SK-N-MC (cell line): Measurements from ENCODE around the gene PPEF2.
"Not testable (repeated sequence)": the region's sequence is repeated elsewhere in the genome, so short reads cannot be mapped to it uniquely, and the experiment has no call there.

Experiments
- DNase-seq: peaks from one replicate; pipeline ENCODE4 v3.0.0-alpha.2; 2011; ENCODE audit warnings: low read depth, low spot score
- H3K27ac ChIP-seq: fragments of 200-600 bp; sonication (generic); 2 replicates; pipeline ENCODE4 v1.5.1; 2016; ENCODE audit warnings: mixed run types
- H3K36me3 ChIP-seq: fragments of 200-600 bp; sonication (generic); 2 replicates; pipeline ENCODE4 v1.6.1; 2017; ENCODE audit warnings: antibody characterized with exemption, low read length, mixed read lengths; ENCODE audit not compliant: insufficient read depth
- H3K4me3 ChIP-seq: fragments of 200-600 bp; sonication (generic); 2 replicates; pipeline ENCODE4 v1.5.1; 2016
- H3K9ac ChIP-seq: fragments of 200-600 bp; sonication (generic); 2 replicates; pipeline ENCODE4 v1.8.0; 2017; ENCODE audit warnings: mixed run types, mixed read lengths; ENCODE audit not compliant: insufficient read length
- H3K9me3 ChIP-seq: fragments of 200-600 bp; sonication (generic); 2 replicates; pipeline ENCODE4 v1.6.1; 2017; ENCODE audit warnings: low read depth, mild to moderate bottlenecking, antibody characterized with exemption, low read length, moderate library complexity, mixed read lengths
- EZH2 ChIP-seq: fragments of 200-600 bp; sonication (generic); IDR thresholded peaks from one replicate; pipeline ENCODE4 v1.6.1; 2017; ENCODE audit warnings: antibody characterized with exemption
- FOXP2 ChIP-seq: optimal IDR thresholded peaks from 2 replicates; pipeline ENCODE3; 2011; ENCODE audit warnings: mild to moderate bottlenecking, moderate library complexity; ENCODE audit not compliant: insufficient read depth; ENCODE audit errors: extremely low read length, control extremely low read depth
- POLR2AphosphoS5 ChIP-seq: IDR thresholded peaks from 2 replicates; pipeline ENCODE4 v1.6.1; 2012; ENCODE audit warnings: mild to moderate bottlenecking, low read depth, low read length, borderline replicate concordance

Gene PPEF2, protein sequence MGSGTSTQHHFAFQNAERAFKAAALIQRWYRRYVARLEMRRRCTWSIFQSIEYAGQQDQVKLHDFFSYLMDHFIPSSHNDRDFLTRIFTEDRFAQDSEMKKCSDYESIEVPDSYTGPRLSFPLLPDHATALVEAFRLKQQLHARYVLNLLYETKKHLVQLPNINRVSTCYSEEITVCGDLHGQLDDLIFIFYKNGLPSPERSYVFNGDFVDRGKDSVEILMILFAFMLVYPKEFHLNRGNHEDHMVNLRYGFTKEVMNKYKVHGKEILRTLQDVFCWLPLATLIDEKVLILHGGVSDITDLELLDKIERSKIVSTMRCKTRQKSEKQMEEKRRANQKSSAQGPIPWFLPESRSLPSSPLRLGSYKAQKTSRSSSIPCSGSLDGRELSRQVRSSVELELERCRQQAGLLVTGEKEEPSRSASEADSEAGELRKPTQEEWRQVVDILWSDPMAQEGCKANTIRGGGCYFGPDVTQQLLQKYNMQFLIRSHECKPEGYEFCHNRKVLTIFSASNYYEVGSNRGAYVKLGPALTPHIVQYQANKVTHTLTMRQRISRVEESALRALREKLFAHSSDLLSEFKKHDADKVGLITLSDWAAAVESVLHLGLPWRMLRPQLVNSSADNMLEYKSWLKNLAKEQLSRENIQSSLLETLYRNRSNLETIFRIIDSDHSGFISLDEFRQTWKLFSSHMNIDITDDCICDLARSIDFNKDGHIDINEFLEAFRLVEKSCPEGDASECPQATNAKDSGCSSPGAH

GRCh38 chr4:75902352-75902751 lies at the start of gene PPEF2:
Gene PPEF2 (minus strand): TSS chr4:75902452. CDS start chr4:75896325, 6,127 bp downstream.
- no peak for DNase-seq
- no peaks in the 10 kb centered on the region for H3K36me3 ChIP-seq
- H3K9me3 ChIP-seq = 0 out of 2 replicates have a peak, but pooled peaks cover 4% of the 10 kb centered on the region
- H3K27ac ChIP-seq = no peak within 1 kb of the TSS
- TF ChIP-seq FOXP2 = no peak
- no peak for TF ChIP-seq EZH2
- TF ChIP-seq POLR2AphosphoS5 = no peak
- no peak within 1 kb of the TSS for H3K9ac ChIP-seq
- no peak within 1 kb of the TSS for H3K4me3 ChIP-seq

- H3K4me3 ChIP-seq = no peak overlapping the region
- TF ChIP-seq FOXP2 (no peak), POLR2AphosphoS5 (no peak), EZH2 (no peak)
- H3K9ac ChIP-seq = no peak overlapping the region
- no peaks in the 10 kb centered on the region for H3K9me3 ChIP-seq
- H3K27ac ChIP-seq = no peak overlapping the region
- H3K36me3 ChIP-seq = peaks cover 80% of the 10 kb centered on the region
- DNase-seq = no peak
These were observed 48.1 kb upstream of the PPEF2 start for GRCh38 chr4:75950213-75950815.

- no peak for DNase-seq
- Histone ChIP-seq H3K4me3 (no peak overlapping the region), H3K36me3 (peaks cover 76% of the 10 kb centered on the region), H3K9me3 (no peaks in the 10 kb centered on the region), H3K9ac (no peak overlapping the region), H3K27ac (no peak overlapping the region)
- TF ChIP-seq POLR2AphosphoS5 = no peak
- TF ChIP-seq FOXP2 = no peak
- no peak for TF ChIP-seq EZH2
These were observed 46.7 kb upstream of the PPEF2 start for GRCh38 chr4:75948822-75949444.

DNA sequence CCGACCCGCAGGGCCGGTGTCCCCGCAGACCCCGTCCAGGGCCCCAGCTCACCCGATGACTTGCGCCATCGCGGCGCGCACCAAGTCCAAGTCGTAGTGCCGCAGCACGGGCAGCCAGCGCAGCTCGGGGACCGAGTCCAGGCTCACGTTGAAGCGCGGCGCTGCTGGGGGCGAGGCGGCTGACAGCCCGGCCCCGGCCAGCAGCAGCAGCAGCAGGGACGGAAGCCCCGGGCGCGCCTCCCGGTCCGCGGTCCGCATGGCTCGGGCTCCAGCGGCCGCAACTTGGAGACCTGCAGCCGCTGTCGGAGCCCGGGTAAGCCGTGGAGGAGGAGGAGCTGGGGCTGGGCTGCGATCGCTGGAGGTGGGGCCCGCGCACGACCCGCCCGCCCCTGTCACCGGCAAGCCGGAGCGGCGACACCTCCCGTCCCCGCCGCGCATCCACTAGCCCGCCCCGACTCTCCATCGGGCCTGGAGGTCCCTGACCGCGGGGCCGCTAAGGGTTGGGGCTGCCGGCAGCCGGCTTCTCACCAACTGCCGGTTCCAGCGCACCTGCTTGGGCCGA lies 38.5 kb upstream of the PPEF2 start, which contains the start of gene NAAA:
TSS of gene NAAA (minus strand) at position 322 of the 562 bp plus-strand sequence. CDS start at position 258, 64 bp downstream.
- Histone ChIP-seq H3K9me3 (no peaks in the 10 kb centered on the region), H3K4me3 (peak within 1 kb of the TSS; percentile 93), H3K36me3 (peaks cover 12% of the 10 kb centered on the region), H3K9ac (peak within 1 kb of the TSS; percentile 77), H3K27ac (no peak within 1 kb of the TSS)
- TF ChIP-seq FOXP2 = no peak
- TF ChIP-seq EZH2 = no peak
- TF ChIP-seq POLR2AphosphoS5 = no peak
- DNase-seq = no peak

DNA sequence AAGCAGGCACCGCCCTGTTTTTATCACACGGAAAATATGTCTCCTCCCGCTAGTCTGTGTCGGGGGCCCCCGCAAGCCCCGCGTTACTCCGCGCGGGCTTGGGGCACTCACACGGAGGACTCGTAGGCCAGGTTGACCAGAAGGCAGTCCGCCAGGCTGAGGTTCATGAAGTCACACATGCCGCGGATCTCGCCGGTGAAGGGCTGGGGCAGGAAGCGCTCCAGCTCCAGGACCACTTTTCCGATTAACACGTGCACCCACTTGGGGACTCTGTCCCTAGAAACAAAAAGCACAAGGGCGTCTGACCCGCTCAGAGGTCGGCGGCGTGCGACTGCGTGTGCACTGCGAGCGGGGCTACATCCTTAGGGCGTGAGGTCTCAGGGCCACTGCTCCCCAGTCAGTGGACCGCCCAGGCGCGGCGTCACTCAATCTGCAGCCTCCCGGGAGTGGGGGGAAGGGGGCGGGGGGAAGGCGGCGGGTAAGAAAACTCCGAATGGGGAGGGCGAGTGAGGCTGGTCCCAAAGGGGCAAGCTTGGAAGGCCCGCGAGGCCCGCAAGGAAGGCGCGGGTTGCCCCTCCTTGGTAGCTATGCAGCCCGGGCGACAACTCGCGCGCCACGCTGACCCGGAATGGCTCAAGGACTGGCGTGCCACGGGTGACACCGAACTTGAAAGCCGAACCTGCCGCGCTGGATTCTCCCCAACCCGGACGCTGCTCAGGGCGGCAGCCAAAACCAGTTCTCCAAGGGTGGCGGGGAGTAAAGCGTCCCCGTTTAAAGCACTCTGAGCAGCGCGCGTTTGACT lies 37.8 kb upstream of the PPEF2 start:
- H3K27ac ChIP-seq = no peak overlapping the region

DNA sequence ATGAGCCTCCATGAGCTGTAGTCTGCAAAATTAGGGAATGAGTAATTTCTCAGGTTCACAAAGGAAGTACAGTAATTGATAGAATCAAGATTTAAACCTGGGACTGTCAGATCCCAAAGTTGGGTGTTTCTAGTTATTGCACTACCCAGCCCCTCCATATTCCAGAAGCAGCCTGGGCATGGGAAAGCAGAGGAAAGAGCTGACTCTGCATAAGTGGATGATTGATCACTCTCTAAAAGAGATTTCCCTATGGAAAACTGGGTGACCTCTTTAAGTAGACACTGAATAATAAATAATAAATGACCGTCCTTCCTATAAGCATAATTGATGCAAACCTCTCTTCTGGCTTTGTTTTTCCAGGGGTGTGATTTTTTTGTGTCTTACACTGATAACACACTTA lies 33.4 kb upstream of the PPEF2 start:
- H3K4me3 ChIP-seq = no peak overlapping the region
- peaks cover 14% of the 10 kb centered on the region for H3K36me3 ChIP-seq
- H3K27ac ChIP-seq = no peak overlapping the region
- DNase-seq = no peak
- H3K9me3 ChIP-seq = no peaks in the 10 kb centered on the region
- H3K9ac ChIP-seq = no peak overlapping the region
- TF ChIP-seq EZH2 = no peak
- no peak for TF ChIP-seq FOXP2

More for the DNA sequence above, 37.8 kb upstream of the PPEF2 start:
- no peak for DNase-seq
- Histone ChIP-seq H3K4me3 (peak overlapping the region; percentile 93), H3K9ac (peak overlapping the region; percentile 77), H3K9me3 (no peaks in the 10 kb centered on the region), H3K36me3 (peaks cover 15% of the 10 kb centered on the region)
- no peak for TF ChIP-seq EZH2
- no peak for TF ChIP-seq POLR2AphosphoS5
- no peak for TF ChIP-seq FOXP2

GRCh38 chr4:75930152-75930551 lies 27.9 kb upstream of the PPEF2 start:
- H3K27ac ChIP-seq = no peak overlapping the region
- DNase-seq = no peak
- TF ChIP-seq EZH2 = no peak
- no peak for TF ChIP-seq FOXP2
- no peak for TF ChIP-seq POLR2AphosphoS5
- H3K9ac ChIP-seq = no peak overlapping the region
- H3K4me3 ChIP-seq = no peak overlapping the region
- no peaks in the 10 kb centered on the region for H3K9me3 ChIP-seq
- peaks cover 24% of the 10 kb centered on the region for H3K36me3 ChIP-seq

DNA sequence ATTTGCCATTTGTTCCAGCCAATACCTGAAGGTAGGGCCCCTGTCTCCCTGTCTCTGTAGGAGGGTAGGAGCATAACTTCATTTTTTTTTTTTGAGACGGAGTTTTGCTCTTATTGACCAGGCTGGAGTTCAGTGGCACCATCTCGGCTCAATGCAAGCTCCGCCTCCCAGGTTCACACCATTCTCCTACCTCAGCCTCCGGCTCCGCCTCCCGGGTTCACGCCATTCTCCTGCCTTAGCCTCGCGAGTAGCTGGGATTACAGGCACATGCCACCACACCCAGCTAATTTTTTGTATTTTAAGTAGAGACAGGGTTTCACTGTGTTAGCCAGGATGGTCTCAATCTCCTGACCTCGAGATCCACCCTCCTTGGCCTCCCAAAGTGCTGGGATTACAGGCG lies 22.7 kb upstream of the PPEF2 start:
- not testable (repeated sequence) for DNase-seq, H3K9me3 ChIP-seq, H3K27ac ChIP-seq, H3K9ac ChIP-seq, H3K4me3 ChIP-seq
- H3K36me3 ChIP-seq = peaks cover 22% of the 10 kb centered on the region
